CD14-positive monocyte (primary cell): ENCODE results near the gene EIF4E. TPM values are rescaled to one million over a fixed set of nuclear protein-coding genes. Genes with fewer than 3 reads are reported as not detected.
"Not testable (repeated sequence)": the region's sequence is repeated elsewhere in the genome, so short reads cannot be mapped to it uniquely, and the experiment has no call there.

ENCODE experiments used
- DNase-seq, 3 donors: peaks; one replicate each; pipeline ENCODE4 v3.0.0-alpha.2; 2011 to 2022
- H2AFZ ChIP-seq: 2 replicates; pipeline ENCODE4 v1.6.0; 2012; ENCODE audit warnings: mild to moderate bottlenecking, low read depth, low read length, inconsistent platforms; ENCODE audit not compliant: insufficient read depth, poor library complexity, severe bottlenecking
- H3K27ac ChIP-seq, 2 donors: 1 replicate in 1 of 2; 2 replicates in 1 of 2; pipeline ENCODE4 v1.5.1; 2012 to 2013; ENCODE audit warnings: low read length in 2 of 2, control low read depth in 1 of 2, inconsistent platforms in 1 of 2, low read depth in 1 of 2, mild to moderate bottlenecking in 1 of 2
- H3K27me3 ChIP-seq, 2 donors: one replicate each; pipeline versions ENCODE4 v1.6.0 to v1.6.1; 2011 to 2013; ENCODE audit warnings: low read length in 2 of 2; ENCODE audit not compliant: control insufficient read depth in 2 of 2, insufficient read depth in 2 of 2
- H3K36me3 ChIP-seq, 2 donors: replicated peaks in 1 of 2; 1 replicate in 1 of 2; 2 replicates in 1 of 2; pipeline versions ENCODE4 v1.5.1 to v1.6.1; 2012 to 2013; ENCODE audit warnings: low read length in 2 of 2, control low read depth in 1 of 2, inconsistent platforms in 1 of 2, mild to moderate bottlenecking in 1 of 2; ENCODE audit not compliant: insufficient read depth in 2 of 2, control insufficient read depth in 1 of 2
- H3K4me1 ChIP-seq, 2 donors: 1 replicate in 1 of 2; 2 replicates in 1 of 2; pipeline versions ENCODE4 v1.5.1 to v1.6.1; 2012 to 2013; ENCODE audit warnings: low read length in 2 of 2, control low read depth in 1 of 2, inconsistent platforms in 1 of 2, mild to moderate bottlenecking in 1 of 2, moderate library complexity in 1 of 2; ENCODE audit not compliant: insufficient read depth in 2 of 2, control insufficient read depth in 1 of 2
- H3K4me2 ChIP-seq: replicated peaks from 2 replicates; pipeline ENCODE3; 2012; ENCODE audit warnings: low read length, moderate library complexity, mild to moderate bottlenecking; ENCODE audit not compliant: poor library complexity, severe bottlenecking; ENCODE audit errors: extremely low read depth
- H3K4me3 ChIP-seq, 3 experiments: fragments of 200-600 bp in 1 of 3; sonication (generic) in 1 of 3; replicated peaks in 1 of 3; 1 replicate in 2 of 3; 2 replicates in 1 of 3; pipeline ENCODE4 v1.5.1; 2011 to 2013; ENCODE audit warnings: low read length in 3 of 3, mild to moderate bottlenecking in 3 of 3, control low read depth in 2 of 3, low read depth in 2 of 3, inconsistent platforms in 1 of 3, moderate library complexity in 1 of 3
- H3K79me2 ChIP-seq: 2 replicates; pipeline ENCODE4 v1.6.0; 2012; ENCODE audit warnings: mild to moderate bottlenecking, control low read depth, inconsistent platforms, low read length, moderate library complexity; ENCODE audit not compliant: insufficient read depth
- H3K9ac ChIP-seq: 2 replicates; pipeline ENCODE4 v1.6.0; 2017; ENCODE audit warnings: low read length, mild to moderate bottlenecking; ENCODE audit not compliant: insufficient read depth, poor library complexity, severe bottlenecking
- H3K9me3 ChIP-seq, 2 donors: replicated peaks in 1 of 2; 1 replicate in 1 of 2; 2 replicates in 1 of 2; pipeline versions ENCODE4 v1.5.1 to v1.6.1; 2012 to 2013; ENCODE audit warnings: low read length in 2 of 2, control low read depth in 1 of 2; ENCODE audit not compliant: control insufficient read depth in 1 of 2, insufficient read depth in 1 of 2
- H4K20me1 ChIP-seq: 2 replicates; pipeline ENCODE4 v1.6.0; 2012; ENCODE audit warnings: mild to moderate bottlenecking, low read length, control low read depth, moderate library complexity; ENCODE audit not compliant: insufficient read depth
- H3K27ac Mint-ChIP-seq, 7 donors: one replicate each; pipeline ENCODE4 v1.8.0; 2020; ENCODE audit warnings: mild to moderate bottlenecking in 7 of 7, mixed read lengths in 7 of 7, moderate library complexity in 6 of 7, inconsistent platforms in 2 of 7
- H3K27me3 Mint-ChIP-seq, 3 donors: one replicate each; pipeline ENCODE4 v1.8.0; 2021 to 2022; ENCODE audit warnings: low read depth in 3 of 3, mild to moderate bottlenecking in 3 of 3, mixed read lengths in 3 of 3, moderate library complexity in 3 of 3, inconsistent platforms in 1 of 3
- H3K36me3 Mint-ChIP-seq, 2 donors: one replicate each; pipeline ENCODE4 v1.8.0; 2020; ENCODE audit warnings: mixed read lengths in 2 of 2, inconsistent platforms in 1 of 2, mild to moderate bottlenecking in 1 of 2
- H3K4me1 Mint-ChIP-seq: one replicate; pipeline ENCODE4 v1.8.0; 2020; ENCODE audit warnings: mild to moderate bottlenecking, mixed read lengths
- H3K4me3 Mint-ChIP-seq, 2 donors: one replicate each; pipeline ENCODE4 v1.8.0; 2020; ENCODE audit warnings: mild to moderate bottlenecking in 2 of 2, mixed read lengths in 2 of 2, moderate library complexity in 1 of 2
- H3K9me3 Mint-ChIP-seq, 7 donors: one replicate each; pipeline ENCODE4 v1.8.0; 2020 to 2022; ENCODE audit warnings: mixed read lengths in 7 of 7, mild to moderate bottlenecking in 6 of 7, moderate library complexity in 6 of 7, inconsistent platforms in 2 of 7
- CTCF ChIP-seq: fragments of 200-600 bp; IDR thresholded peaks from one replicate; pipeline ENCODE4 v1.8.0; 2022; ENCODE audit warnings: antibody characterized with exemption, mild to moderate bottlenecking
- WGBS: methylation state at CpG from one replicate; pipeline ENCODE4 v1.1.5; 2013; ENCODE audit warnings: missing lambda C conversion rate; ENCODE audit not compliant: insufficient coverage; 5-methylcytosine and 5-hydroxymethylcytosine counted together
- intact Hi-C, 2 donors: fragments of 100-400 bp; cut with micrococcal nuclease; formaldehyde crosslinking; loops; one replicate each; pipeline versions ENCODE4 v1.15.0 to v1.15.1; 2023
- polyA plus RNA-seq, 3 donors: library from polyadenylated mRNA; depleted of rRNA in 1 of 3; unstranded in 2 of 3; stranded (reverse) in 1 of 3; fragments of 300-500 nt in 2 of 3; fragments of >200 nt in 1 of 3; fragmentation: Illumina TruSeq in 2 of 3; gene quantifications; 1 replicate in 2 of 3; 2 replicates in 1 of 3; pipeline ENCODE4 v1.2.3, GENCODE V29; 2012 to 2021

EIF4E gene
- polyA plus RNA-seq, 3 donors, result 25.0 to 50.8 (median 48.6) TPM

DNA sequence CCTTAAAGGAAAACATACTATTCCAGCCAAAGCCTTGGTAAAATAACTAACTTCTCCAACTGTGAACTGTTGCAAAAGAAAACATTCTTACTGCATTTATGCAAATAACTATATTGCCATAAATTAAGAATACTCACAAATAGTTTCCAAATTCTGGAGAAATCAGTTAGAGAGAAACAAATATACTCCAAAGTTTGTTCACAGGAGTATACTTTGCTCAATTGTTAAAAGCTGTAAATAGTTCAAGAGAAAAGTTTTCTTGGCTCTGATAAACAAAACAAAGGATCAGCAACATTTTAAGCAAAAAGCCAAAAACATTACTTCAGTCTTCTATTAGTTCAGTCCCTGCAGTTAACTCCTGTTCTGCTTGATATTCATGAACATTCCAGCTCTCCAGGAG lies 83.0 kb downstream of the EIF4E start:
- intact Hi-C loops, result no loop called here
- DNase-seq, result no peak
- H3K4me1 Mint-ChIP-seq, result no peaks in the 10 kb centered on the region

DNA sequence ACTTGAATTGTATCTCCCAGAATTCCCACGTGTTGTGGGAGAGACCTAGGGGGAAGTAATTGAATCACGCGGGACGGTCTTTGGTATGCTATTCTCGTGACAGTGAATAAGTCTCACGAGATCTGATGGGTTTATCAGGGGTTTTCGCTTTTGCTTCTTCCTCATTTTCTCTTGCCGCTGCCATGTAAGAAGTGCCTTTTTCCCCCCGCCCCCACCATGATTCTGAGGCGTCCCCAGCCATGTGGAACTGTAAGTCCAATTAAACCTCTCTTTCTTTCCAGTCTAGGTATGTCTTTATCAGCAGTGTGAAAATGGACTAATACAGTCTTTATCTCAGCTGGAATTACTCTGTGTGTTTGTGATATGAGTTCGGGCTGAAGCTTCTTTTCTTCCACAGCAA lies 86.0 kb downstream of the EIF4E start:
- H3K9me3 ChIP-seq, result peaks cover 11 to 17% of the 10 kb centered on the region in 2 donors

More for the DNA sequence above, 83.0 kb downstream of the EIF4E start:
- no peaks in the 10 kb centered on the region for H3K27me3 Mint-ChIP-seq
- no peaks in the 10 kb centered on the region for H3K36me3 Mint-ChIP-seq
- Histone ChIP-seq H3K9me3 (peaks cover 11 to 22% of the 10 kb centered on the region in 2 donors), H3K27ac (no peak overlapping the region), H3K4me3 (no peak overlapping the region), H3K4me1 (no peaks in the 10 kb centered on the region), H3K4me2 (no peak overlapping the region), H3K9ac (no peak overlapping the region), H3K36me3 (no peaks in the 10 kb centered on the region), H2AFZ (no peak overlapping the region), H3K79me2 (no peaks in the 10 kb centered on the region), H3K27me3 (no peaks in the 10 kb centered on the region), H4K20me1 (no peaks in the 10 kb centered on the region)
- TF ChIP-seq CTCF, result no peak
- H3K9me3 Mint-ChIP-seq, result peaks cover 10 to 33% (median 18%) of the 10 kb centered on the region in 7 donors
- no peak overlapping the region for H3K27ac Mint-ChIP-seq
- H3K4me3 Mint-ChIP-seq, result no peak overlapping the region

More for the DNA sequence above, 86.0 kb downstream of the EIF4E start:
- H3K9ac ChIP-seq, H3K36me3 Mint-ChIP-seq, H3K36me3 ChIP-seq, H4K20me1 ChIP-seq, DNase-seq, intact Hi-C loops, H3K4me1 ChIP-seq, H3K27ac ChIP-seq, H3K79me2 ChIP-seq, H2AFZ ChIP-seq, H3K27me3 ChIP-seq, H3K4me3 Mint-ChIP-seq, H3K4me3 ChIP-seq, H3K4me2 ChIP-seq, H3K27me3 Mint-ChIP-seq, H3K27ac Mint-ChIP-seq, H3K4me1 Mint-ChIP-seq: not testable (repeated sequence)
- no CpG with 5 or more reads among the region's 11 CpGs for WGBS
- H3K9me3 Mint-ChIP-seq, result peaks cover 7 to 28% (median 17%) of the 10 kb centered on the region in 7 donors
